Activated gamma-delta T cell (primary cell): ENCODE measurements around the gene RASA1.

Experiments
- DNase-seq: peaks from one replicate; lab custom pipeline; 2025; lab: John Stamatoyannopoulos, UW

RASA1 gene

GRCh38 chr5:87403409-87403808 lies 135.7 kb downstream of the RASA1 start:
- no peak for DNase-seq

GRCh38 chr5:87403899-87404298 lies 136.2 kb downstream of the RASA1 start:
- DNase-seq: no peak

GRCh38 chr5:87404359-87404758 lies 136.7 kb downstream of the RASA1 start:
- no peak for DNase-seq

GRCh38 chr5:87405472-87406155 lies 137.9 kb downstream of the RASA1 start:
- no peak for DNase-seq

GRCh38 chr5:87408204-87408603 lies 140.5 kb downstream of the RASA1 start:
- DNase-seq: no peak

GRCh38 chr5:87410931-87411330 lies 143.2 kb downstream of the RASA1 start:
- DNase-seq: no peak

GRCh38 chr5:87411586-87411972 lies 143.9 kb downstream of the RASA1 start:
- DNase-seq: no peak

- no peak for DNase-seq
Observed at GRCh38 chr5:87411973-87412629, 144.4 kb downstream of the RASA1 start.

- peak; percentile 87 for DNase-seq
Observed at GRCh38 chr5:87412630-87413342, 145.1 kb downstream of the RASA1 start, which contains the start of gene CCNH. Gene CCNH (minus strand): TSS chr5:87412930. CDS start chr5:87412794, 136 bp downstream.

- DNase-seq: no peak
Observed at GRCh38 chr5:87413343-87413645, 145.6 kb downstream of the RASA1 start.

- DNase-seq: no peak
Observed at GRCh38 chr5:87418506-87418905, 150.8 kb downstream of the RASA1 start.

- no peak for DNase-seq
Observed at GRCh38 chr5:87421307-87421706, 153.6 kb downstream of the RASA1 start.

GRCh38 chr5:87423755-87424154 lies 156.1 kb downstream of the RASA1 start:
- DNase-seq: no peak

- no peak for DNase-seq
Observed at GRCh38 chr5:87430863-87431457, 163.3 kb downstream of the RASA1 start.

GRCh38 chr5:87432460-87432859 lies 164.8 kb downstream of the RASA1 start:
- DNase-seq: no peak

GRCh38 chr5:87433945-87434344 lies 166.3 kb downstream of the RASA1 start:
- no peak for DNase-seq

- DNase-seq: no peak
Observed at GRCh38 chr5:87434461-87434860, 166.8 kb downstream of the RASA1 start.

GRCh38 chr5:87435144-87435694 lies 167.5 kb downstream of the RASA1 start:
- DNase-seq: no peak

GRCh38 chr5:87437724-87438123 lies 170.0 kb downstream of the RASA1 start:
- DNase-seq: no peak

- no peak for DNase-seq
Observed at GRCh38 chr5:87438231-87438630, 170.5 kb downstream of the RASA1 start.
